ENCODE measurements around the gene CBX8. TPM values are rescaled to one million over a fixed set of nuclear protein-coding genes. Genes with fewer than 3 reads are reported as not detected.

Gene CBX8
- total and polyA plus RNA-seq, 2 of the 13 experiments (the other 11 are each of a cell fraction or from before 2014, with no cell fraction given): 0.34 to 12.6 TPM

- CTCF ChIA-PET (ENCODE audit: low intra/inter-chr PET ratio, low total read pairs): no interaction called here
- H3K36me3 ChIP-seq (replicated peaks in 1 of 2; ENCODE audit: control insufficient read depth in 1 of 2, insufficient read depth in 2 of 2, low read length in 2 of 2): no peaks in the 10 kb centered on the region
- H3K4me3 ChIP-seq (replicated peaks in 1 of 3; ENCODE audit: insufficient read depth in 1 of 3, low read depth in 2 of 3, low read length in 3 of 3): no peak overlapping the region
- peaks cover 9 to 54% of the 10 kb centered on the region in 2 experiments for H3K27me3 ChIP-seq (ENCODE audit: control insufficient read depth in 1 of 2, insufficient read depth in 2 of 2, low read length in 2 of 2)
- in situ Hi-C loops (cut with HindIII; ENCODE audit: extremely low pct_ligation_motif_present, low pct_unique_long_range_greater_than_20kb) (no loop called here), intact Hi-C loops (cut with micrococcal nuclease; ENCODE audit: unreplicated experiment) (no loop called here)
- DNase-seq (ENCODE audit: low spot score) (no peak), ATAC-seq (no peak), FAIRE-seq (no peak)
- TF ChIP-seq ZNF263 (CRISPR knock-in tag; IDR thresholded peaks at IDR 0.05): peak; percentile 47; the same call in 1 of the 2 replicates
- TF ChIP-seq ZNF841 (CRISPR knock-in tag; IDR thresholded peaks at IDR 0.05; ENCODE audit: borderline replicate concordance): no peak
- no peak for TF ChIP-seq KDM1A (CRISPR knock-in tag; IDR thresholded peaks at IDR 0.05)
- H3K27ac ChIP-seq (ENCODE audit: extremely low read length, insufficient read depth, low read length): no peak overlapping the region
- no peak overlapping the region for H3K4me2 ChIP-seq (ENCODE audit: low read depth, low read length)
- H3K79me2 ChIP-seq (ENCODE audit: insufficient read depth, low read length): no peaks in the 10 kb centered on the region
- H4K20me1 ChIP-seq (ENCODE audit: insufficient read depth, low read length): no peaks in the 10 kb centered on the region
- H2AFZ ChIP-seq (ENCODE audit: low read length): no peak overlapping the region
- POLR2A ChIA-PET: interaction anchor here (16.5 kb wide), 1 partner anchor 17 kb away, joined by 274 read pairs; no protein-coding TSS in a partner anchor
- no TSS peak for BruUV-seq (replicated peaks)
- 86% methylated on average over 41 of the region's 41 CpGs for WGBS (ENCODE audit: low lambda C conversion rate)
- H3K4me1 ChIP-seq (ENCODE audit: insufficient read depth, low read length): peaks cover 56% of the 10 kb centered on the region
- no peak overlapping the region for H3K9ac ChIP-seq (ENCODE audit: insufficient read depth, low read depth, low read length)
- H3K9me3 ChIP-seq (ENCODE audit: low read length): no peaks in the 10 kb centered on the region
Observed at GRCh38 chr17:79815836-79816461, 19.1 kb upstream of the CBX8 start.

- CTCF ChIA-PET (ENCODE audit: low intra/inter-chr PET ratio, low total read pairs): no interaction called here
- intact Hi-C loops (cut with micrococcal nuclease; ENCODE audit: unreplicated experiment): no loop called here
- 92% methylated on average over 88 of the region's 96 CpGs for WGBS (ENCODE audit: low lambda C conversion rate)
- in situ Hi-C loops (cut with HindIII; ENCODE audit: extremely low pct_ligation_motif_present, low pct_unique_long_range_greater_than_20kb): loop anchor here (5.0 kb wide), 1 partner anchor 177 kb away; no protein-coding TSS in a partner anchor
- ATAC-seq (no peak), DNase-seq (ENCODE audit: low spot score) (no peak), FAIRE-seq (no peak)
- H3K4me1 ChIP-seq (ENCODE audit: insufficient read depth, low read length): peaks cover 56% of the 10 kb centered on the region
- no peaks in the 10 kb centered on the region for H3K36me3 ChIP-seq (replicated peaks in 1 of 2; ENCODE audit: control insufficient read depth in 1 of 2, insufficient read depth in 2 of 2, low read length in 2 of 2)
- H3K4me2 ChIP-seq (ENCODE audit: low read depth, low read length): no peak overlapping the region
- H3K27ac ChIP-seq (ENCODE audit: extremely low read length, insufficient read depth, low read length): no peak overlapping the region
- H2AFZ ChIP-seq (ENCODE audit: low read length): no peak overlapping the region
- no TSS peak for BruUV-seq (replicated peaks)
- POLR2A ChIA-PET: interaction anchor here (2.6 to 16.5 kb wide), 2 partner anchors 17 to 178 kb away, joined by 17 to 274 read pairs; no protein-coding TSS in a partner anchor
- no peaks in the 10 kb centered on the region for H3K79me2 ChIP-seq (ENCODE audit: insufficient read depth, low read length)
- no peak overlapping the region for H3K4me3 ChIP-seq (replicated peaks in 1 of 3; ENCODE audit: insufficient read depth in 1 of 3, low read depth in 2 of 3, low read length in 3 of 3)
- no peak overlapping the region for H3K9ac ChIP-seq (ENCODE audit: insufficient read depth, low read depth, low read length)
- peaks cover 9 to 59% of the 10 kb centered on the region in 2 experiments for H3K27me3 ChIP-seq (ENCODE audit: control insufficient read depth in 1 of 2, insufficient read depth in 2 of 2, low read length in 2 of 2)
- no peaks in the 10 kb centered on the region for H3K9me3 ChIP-seq (ENCODE audit: low read length)
- no peaks in the 10 kb centered on the region for H4K20me1 ChIP-seq (ENCODE audit: insufficient read depth, low read length)
- no peak for TF ChIP-seq CERS6 (CRISPR knock-in tag; IDR thresholded peaks at IDR 0.05)
- 0 out of 2 replicates have a peak, but pooled peaks have one; percentile 42 for TF ChIP-seq ZBTB38 (CRISPR knock-in tag; IDR thresholded peaks at IDR 0.05)
- TF ChIP-seq KDM6A (CRISPR knock-in tag; IDR thresholded peaks at IDR 0.05; ENCODE audit: low read depth): no peak
- TF ChIP-seq ZBTB8A (CRISPR knock-in tag; IDR thresholded peaks at IDR 0.05; ENCODE audit: borderline replicate concordance, low read depth): no peak
- TF ChIP-seq, protein P1, sequence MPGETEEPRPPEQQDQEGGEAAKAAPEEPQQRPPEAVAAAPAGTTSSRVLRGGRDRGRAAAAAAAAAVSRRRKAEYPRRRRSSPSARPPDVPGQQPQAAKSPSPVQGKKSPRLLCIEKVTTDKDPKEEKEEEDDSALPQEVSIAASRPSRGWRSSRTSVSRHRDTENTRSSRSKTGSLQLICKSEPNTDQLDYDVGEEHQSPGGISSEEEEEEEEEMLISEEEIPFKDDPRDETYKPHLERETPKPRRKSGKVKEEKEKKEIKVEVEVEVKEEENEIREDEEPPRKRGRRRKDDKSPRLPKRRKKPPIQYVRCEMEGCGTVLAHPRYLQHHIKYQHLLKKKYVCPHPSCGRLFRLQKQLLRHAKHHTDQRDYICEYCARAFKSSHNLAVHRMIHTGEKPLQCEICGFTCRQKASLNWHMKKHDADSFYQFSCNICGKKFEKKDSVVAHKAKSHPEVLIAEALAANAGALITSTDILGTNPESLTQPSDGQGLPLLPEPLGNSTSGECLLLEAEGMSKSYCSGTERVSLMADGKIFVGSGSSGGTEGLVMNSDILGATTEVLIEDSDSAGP (CRISPR knock-in tag; IDR thresholded peaks at IDR 0.05; ENCODE audit: borderline replicate concordance): no peak
- TF ChIP-seq ZNF256 (CRISPR knock-in tag; conservative IDR thresholded peaks at IDR 0.05): no peak
- no peak for TF ChIP-seq ZNF136 (CRISPR knock-in tag; IDR thresholded peaks at IDR 0.05; ENCODE audit: low read depth)
- no peak for TF ChIP-seq ZFP36 (IDR thresholded peaks at IDR 0.05; ENCODE audit: borderline replicate concordance, low read depth, low read length, partially characterized antibody)
- no peak for TF ChIP-seq ZBTB21 (CRISPR knock-in tag; IDR thresholded peaks at IDR 0.05)
- no peak for TF ChIP-seq SP1 (IDR thresholded peaks at IDR 0.05)
- TF ChIP-seq SP1 (CRISPR knock-in tag; IDR thresholded peaks at IDR 0.05): no peak
- TF ChIP-seq ZNF331 (CRISPR knock-in tag; IDR thresholded peaks at IDR 0.05): no peak
- TF ChIP-seq ZNF83 (CRISPR knock-in tag; IDR thresholded peaks at IDR 0.05; ENCODE audit: borderline replicate concordance): no peak
Observed at GRCh38 chr17:79814974-79815835, 18.3 kb upstream of the CBX8 start.

Data from HepG2 (cell line).